Prostate gland (tissue), 2 donors: ENCODE results near the gene ABCC3. TPM values are rescaled to one million over a fixed set of nuclear protein-coding genes. Genes with fewer than 3 reads are reported as not detected.

Experiments used
- DNase-seq: peaks from one replicate; pipeline ENCODE4 v3.0.0-alpha.2; 2019; ENCODE audit warnings: low spot score
- H3K27ac ChIP-seq, 2 donors: fragments of 200-600 bp; sonication (generic); 2 replicates each; pipeline ENCODE4 v1.5.1; 2017 to 2019
- H3K27me3 ChIP-seq: fragments of 200-600 bp; sonication (generic); replicated peaks from 2 replicates; pipeline ENCODE4 v1.5.1; 2019; ENCODE audit not compliant: insufficient read depth
- H3K36me3 ChIP-seq, 2 donors: fragments of 200-600 bp; sonication (generic); 1 replicate in 1 of 2; 2 replicates in 1 of 2; pipeline versions ENCODE4 v1.5.1 to v1.8.1; 2017 to 2019
- H3K4me1 ChIP-seq: fragments of 200-600 bp; sonication (generic); replicated peaks from 2 replicates; pipeline ENCODE4 v1.5.1; 2019
- H3K4me3 ChIP-seq, 2 donors: fragments of 200-600 bp; sonication (generic); 2 replicates each; pipeline ENCODE4 v1.5.1; 2017 to 2019
- H3K9me3 ChIP-seq: fragments of 200-600 bp; sonication (generic); 2 replicates; pipeline ENCODE4 v1.5.1; 2017
- POLR2A ChIP-seq: fragments of 450-650 bp; IDR thresholded peaks from one replicate; pipeline ENCODE4 v1.6.1; 2016; ENCODE audit warnings: antibody characterized with exemption, mild to moderate bottlenecking
- POLR2AphosphoS5 ChIP-seq: sonication (generic); formaldehyde crosslinking; IDR thresholded peaks from one replicate; pipeline ENCODE4 v1.6.1; 2017; ENCODE audit warnings: antibody characterized with exemption
- WGBS: methylation state at CpG from one replicate; pipeline ENCODE4 v1.1.5; 2018; 5-methylcytosine and 5-hydroxymethylcytosine counted together
- intact Hi-C: fragments of 100-400 bp; cut with DNase I; formaldehyde crosslinking; loops from one replicate; pipeline ENCODE4 v1.14.2; 2022
- total RNA-seq, 2 donors: library from RNA; depleted of rRNA; stranded (reverse); fragments of >200 nt; gene quantifications; one replicate each; pipeline ENCODE4 v1.1.0, GENCODE V29; 2016
- TF ChIP-seq, protein P1 (sequence below), 4 experiments: fragments of 200-600 bp in 2 of 4; fragments of 450-650 bp in 2 of 4; sonication (generic) in 2 of 4; IDR thresholded peaks; 1 replicate in 3 of 4; 2 replicates in 1 of 4; pipeline ENCODE4 v1.5.1; 2016 to 2019; ENCODE audit warnings: antibody characterized with exemption in 4 of 4, mild to moderate bottlenecking in 2 of 4, moderate library complexity in 2 of 4

ABCC3 gene
- total RNA-seq, 2 donors from 2014 or later, result 65.9 to 66.1 TPM

DNA sequence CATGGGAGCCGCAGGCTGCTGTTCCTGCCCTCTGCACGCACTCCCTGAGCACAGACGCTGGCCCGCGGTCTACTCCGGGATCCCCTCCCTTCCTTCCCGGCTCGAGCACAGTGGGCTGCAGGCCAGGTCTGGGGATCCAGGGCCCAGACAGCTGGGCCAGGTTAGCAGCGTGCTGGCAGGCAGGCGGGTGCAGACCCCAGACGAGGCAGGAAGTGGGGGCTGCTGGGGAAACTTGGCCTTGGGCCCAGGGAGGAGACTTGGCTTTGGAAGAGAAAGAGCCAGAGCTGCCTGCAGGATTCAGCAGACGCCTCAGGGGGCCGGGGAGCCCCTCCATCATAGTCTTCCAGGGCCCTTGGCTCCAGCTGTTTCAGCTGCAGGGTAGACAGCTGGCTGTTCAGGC, 30.2 kb upstream of the ABCC3 start:
- H3K36me3 ChIP-seq, result no peaks in the 10 kb centered on the region
- 5% methylated on average over 5 of the region's 13 CpGs for WGBS
- H3K4me1 ChIP-seq, result no peaks in the 10 kb centered on the region
- no peaks in the 10 kb centered on the region for H3K27me3 ChIP-seq
- no peak overlapping the region for H3K27ac ChIP-seq
- intact Hi-C loops, result no loop called here
- no peak overlapping the region for H3K4me3 ChIP-seq
- TF ChIP-seq POLR2A (no peak), POLR2AphosphoS5 (no peak)
- TF ChIP-seq, protein P1, sequence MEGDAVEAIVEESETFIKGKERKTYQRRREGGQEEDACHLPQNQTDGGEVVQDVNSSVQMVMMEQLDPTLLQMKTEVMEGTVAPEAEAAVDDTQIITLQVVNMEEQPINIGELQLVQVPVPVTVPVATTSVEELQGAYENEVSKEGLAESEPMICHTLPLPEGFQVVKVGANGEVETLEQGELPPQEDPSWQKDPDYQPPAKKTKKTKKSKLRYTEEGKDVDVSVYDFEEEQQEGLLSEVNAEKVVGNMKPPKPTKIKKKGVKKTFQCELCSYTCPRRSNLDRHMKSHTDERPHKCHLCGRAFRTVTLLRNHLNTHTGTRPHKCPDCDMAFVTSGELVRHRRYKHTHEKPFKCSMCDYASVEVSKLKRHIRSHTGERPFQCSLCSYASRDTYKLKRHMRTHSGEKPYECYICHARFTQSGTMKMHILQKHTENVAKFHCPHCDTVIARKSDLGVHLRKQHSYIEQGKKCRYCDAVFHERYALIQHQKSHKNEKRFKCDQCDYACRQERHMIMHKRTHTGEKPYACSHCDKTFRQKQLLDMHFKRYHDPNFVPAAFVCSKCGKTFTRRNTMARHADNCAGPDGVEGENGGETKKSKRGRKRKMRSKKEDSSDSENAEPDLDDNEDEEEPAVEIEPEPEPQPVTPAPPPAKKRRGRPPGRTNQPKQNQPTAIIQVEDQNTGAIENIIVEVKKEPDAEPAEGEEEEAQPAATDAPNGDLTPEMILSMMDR (IDR thresholded peaks at IDR 0.05), result no peak
- H3K9me3 ChIP-seq, result no peaks in the 10 kb centered on the region
- peak; percentile 16 for DNase-seq

DNA sequence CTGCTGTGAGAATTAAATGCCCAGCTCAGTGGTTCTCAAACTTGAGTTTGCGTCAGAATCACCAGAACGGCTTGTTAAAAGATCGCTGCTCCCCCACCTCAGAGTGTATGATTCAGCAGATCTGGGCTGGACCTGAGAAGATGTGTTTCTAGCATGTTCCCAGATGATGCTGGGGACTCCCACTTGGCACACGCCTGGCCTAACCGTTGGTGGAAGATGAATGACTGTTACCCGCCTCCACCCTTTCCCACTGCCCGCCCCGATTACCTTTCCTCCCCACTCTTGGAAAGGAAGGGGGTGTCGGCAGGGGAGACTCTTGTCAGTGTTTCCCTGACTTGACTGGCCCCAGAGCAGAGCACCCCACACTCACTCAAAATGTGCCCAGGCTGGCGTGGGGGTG, 29.3 kb upstream of the ABCC3 start:
- Histone ChIP-seq H3K27me3 (no peaks in the 10 kb centered on the region), H3K36me3 (no peaks in the 10 kb centered on the region), H3K27ac (no peak overlapping the region), H3K4me3 (no peak overlapping the region), H3K9me3 (no peaks in the 10 kb centered on the region), H3K4me1 (no peaks in the 10 kb centered on the region)
- 64% methylated on average over 10 of the region's 10 CpGs for WGBS
- DNase-seq, result no peak
- intact Hi-C loops, result no loop called here
- TF ChIP-seq POLR2AphosphoS5 (no peak), POLR2A (no peak)
- TF ChIP-seq, protein P1 (IDR thresholded peaks at IDR 0.05), result no peak

DNA sequence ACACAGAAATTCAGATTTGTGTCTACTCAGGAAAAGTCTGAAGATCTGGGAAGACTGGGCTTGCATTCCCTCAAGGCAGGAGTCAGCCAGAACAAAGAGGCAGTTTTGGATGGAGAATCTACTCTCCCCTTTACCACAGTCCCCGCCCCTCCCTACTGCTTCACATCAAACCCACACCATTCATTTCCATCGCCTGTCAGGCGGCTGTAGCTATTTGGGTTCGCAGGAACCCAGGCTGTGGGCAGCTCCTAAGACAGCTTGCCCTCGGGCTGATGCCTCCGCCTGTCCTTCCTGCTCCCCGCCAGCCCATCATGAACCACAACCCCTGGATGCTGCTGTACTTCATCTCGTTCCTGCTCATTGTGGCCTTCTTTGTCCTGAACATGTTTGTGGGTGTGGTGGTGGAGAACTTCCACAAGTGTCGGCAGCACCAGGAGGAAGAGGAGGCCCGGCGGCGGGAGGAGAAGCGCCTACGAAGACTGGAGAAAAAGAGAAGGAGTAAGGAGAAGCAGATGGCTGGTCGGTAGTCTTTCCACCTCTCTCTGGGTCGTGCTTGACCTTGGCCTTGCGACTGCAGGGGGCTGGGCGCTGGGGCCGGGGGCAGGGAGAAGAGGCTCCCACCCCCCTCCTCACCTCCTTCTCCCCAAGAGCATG, 27.0 kb upstream of the ABCC3 start:
- WGBS, result 94% methylated on average over 19 of the region's 19 CpGs
- H3K4me3 ChIP-seq, result no peak overlapping the region
- intact Hi-C loops, result no loop called here
- no peak overlapping the region for H3K27ac ChIP-seq
- no peak for DNase-seq
- no peaks in the 10 kb centered on the region for H3K4me1 ChIP-seq
- TF ChIP-seq POLR2A (no peak), POLR2AphosphoS5 (no peak)
- TF ChIP-seq, protein P1 (IDR thresholded peaks at IDR 0.05), result no peak
- no peaks in the 10 kb centered on the region for H3K9me3 ChIP-seq
- H3K27me3 ChIP-seq, result no peaks in the 10 kb centered on the region
- H3K36me3 ChIP-seq, result no peaks in the 10 kb centered on the region

DNA sequence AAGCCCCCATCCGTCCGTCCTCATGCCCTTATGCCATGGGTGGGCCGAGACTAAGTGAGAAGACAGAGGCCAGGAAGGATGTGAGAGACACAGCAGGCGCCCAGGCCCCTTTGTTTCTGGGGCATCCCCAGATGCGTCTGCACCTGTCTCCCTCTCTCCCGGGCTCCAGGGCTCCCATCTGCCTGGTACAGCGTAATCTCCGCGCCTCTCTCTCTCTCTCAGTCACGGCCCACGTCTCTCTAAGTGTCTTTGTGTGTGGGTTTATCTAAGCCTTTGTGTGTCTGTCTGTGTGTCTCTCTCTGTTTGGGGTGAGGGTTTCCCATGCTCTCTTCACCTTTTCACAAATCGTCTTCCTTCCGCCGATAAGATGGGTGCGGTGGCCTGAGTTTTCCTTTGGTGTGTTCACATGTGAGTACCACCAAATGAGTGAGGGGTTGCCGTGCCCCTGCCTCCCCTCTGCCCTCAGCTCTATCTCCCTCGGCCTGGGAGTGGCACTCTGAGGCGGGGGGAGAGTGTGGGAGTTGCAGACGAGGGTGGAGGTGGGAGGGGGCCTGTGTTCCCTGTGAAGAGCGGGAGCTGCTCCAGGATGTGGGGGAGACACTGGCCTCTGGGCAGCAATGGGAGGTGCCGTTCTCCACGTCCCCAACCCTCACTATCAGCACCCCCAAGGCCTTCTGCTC, 25.8 kb upstream of the ABCC3 start:
- H3K4me1 ChIP-seq, result no peaks in the 10 kb centered on the region
- no peak overlapping the region for H3K27ac ChIP-seq
- DNase-seq, result no peak
- no peak overlapping the region for H3K4me3 ChIP-seq
- H3K9me3 ChIP-seq, result no peaks in the 10 kb centered on the region
- no peaks in the 10 kb centered on the region for H3K27me3 ChIP-seq
- no peak for TF ChIP-seq POLR2A
- TF ChIP-seq, protein P1 (IDR thresholded peaks at IDR 0.05), result no peak
- intact Hi-C loops, result no loop called here
- H3K36me3 ChIP-seq, result no peaks in the 10 kb centered on the region
- 82% methylated on average over 22 of the region's 22 CpGs for WGBS
